Measurements from ENCODE around the gene PRR5L.
"Not testable (repeated sequence)": the region's sequence is repeated elsewhere in the genome, so short reads cannot be mapped to it uniquely, and the experiment has no call there.

Gene PRR5L

GRCh38 chr11:36510594-36510942, 214.5 kb downstream of the PRR5L start:
- Histone ChIP-seq H3K27ac (ENCODE audit: low read depth, low read length) (no peak overlapping the region), H2BK12ac (ENCODE audit: low read length) (no peak overlapping the region), H3K4ac (ENCODE audit: low read depth, low read length) (no peak overlapping the region), H3K36me3 (ENCODE audit: control insufficient read depth in 1 of 2, insufficient read depth in 2 of 2, low read length in 2 of 2) (no peaks in the 10 kb centered on the region), H3K79me2 (ENCODE audit: control insufficient read depth, insufficient read depth, low read length, poor library complexity) (peaks cover 6% of the 10 kb centered on the region), H3K27me3 (ENCODE audit: insufficient read depth, low read length) (no peaks in the 10 kb centered on the region), H3K23ac (ENCODE audit: low read length) (no peak overlapping the region), H3K4me2 (ENCODE audit: low read length) (peak overlapping the region; percentile 94), H3K9ac (ENCODE audit: low read length) (no peak overlapping the region), H3K4me3 (ENCODE audit: low read depth, low read length) (peak overlapping the region; percentile 99), H2AFZ (ENCODE audit: insufficient read depth, low read length, poor library complexity) (peak overlapping the region; percentile 81), H3K4me1 (ENCODE audit: control insufficient read depth in 1 of 2, insufficient read depth in 2 of 2, low read length in 2 of 2) (peaks cover 0 to 4% of the 10 kb centered on the region in 2 experiments), H2BK120ac (ENCODE audit: insufficient read depth, low read length, poor library complexity) (peak overlapping the region; percentile 67), H2AK5ac (ENCODE audit: low read length) (no peak overlapping the region), H4K8ac (ENCODE audit: low read depth, low read length) (peak overlapping the region; percentile 95), H3K18ac (ENCODE audit: low read length) (no peak overlapping the region), H3K9me3 (ENCODE audit: insufficient read depth, low read depth, low read length) (peaks cover 3% of the 10 kb centered on the region), H4K12ac (ENCODE audit: low read depth, low read length) (peak overlapping the region; percentile 67), H2BK5ac (ENCODE audit: low read depth, low read length, poor library complexity) (no peak overlapping the region), H4K91ac (ENCODE audit: low read depth, low read length) (peak overlapping the region; percentile 77), H3K14ac (ENCODE audit: low read length) (peak overlapping the region; percentile 59), H3K79me1 (ENCODE audit: low read length) (peaks cover 11% of the 10 kb centered on the region)
- peak; percentile 68 to 87 for DNase-seq
- WGBS (ENCODE audit: extremely low coverage, insufficient coverage, insufficient read length), result no CpG with 5 or more reads among the region's 8 CpGs

GRCh38 chr11:36511062-36511461, 215.0 kb downstream of the PRR5L start:
- H3K27ac ChIP-seq (ENCODE audit: low read depth, low read length); H3K4me2 ChIP-seq (ENCODE audit: low read length); H3K27me3 ChIP-seq (ENCODE audit: insufficient read depth, low read length); H3K18ac ChIP-seq (ENCODE audit: low read length); H3K9me3 ChIP-seq (ENCODE audit: insufficient read depth, low read depth, low read length); DNase-seq; H2AFZ ChIP-seq (ENCODE audit: insufficient read depth, low read length, poor library complexity); H4K91ac ChIP-seq (ENCODE audit: low read depth, low read length); H2BK5ac ChIP-seq (ENCODE audit: low read depth, low read length, poor library complexity); H3K4me1 ChIP-seq (ENCODE audit: control insufficient read depth in 1 of 2, insufficient read depth in 2 of 2, low read length in 2 of 2); H3K23ac ChIP-seq (ENCODE audit: low read length); H3K4ac ChIP-seq (ENCODE audit: low read depth, low read length); H3K36me3 ChIP-seq (ENCODE audit: control insufficient read depth in 1 of 2, insufficient read depth in 2 of 2, low read length in 2 of 2); H4K8ac ChIP-seq (ENCODE audit: low read depth, low read length); H3K9ac ChIP-seq (ENCODE audit: low read length); H2AK5ac ChIP-seq (ENCODE audit: low read length); H3K14ac ChIP-seq (ENCODE audit: low read length); H4K12ac ChIP-seq (ENCODE audit: low read depth, low read length); H3K79me2 ChIP-seq (ENCODE audit: control insufficient read depth, insufficient read depth, low read length, poor library complexity); H2BK120ac ChIP-seq (ENCODE audit: insufficient read depth, low read length, poor library complexity); H2BK12ac ChIP-seq (ENCODE audit: low read length); H3K4me3 ChIP-seq (ENCODE audit: low read depth, low read length): not testable (repeated sequence)
- no CpG with 5 or more reads among the region's 2 CpGs for WGBS (ENCODE audit: extremely low coverage, insufficient coverage, insufficient read length)
- peaks cover 11% of the 10 kb centered on the region for H3K79me1 ChIP-seq (ENCODE audit: low read length)

GRCh38 chr11:36512016-36512415, 215.9 kb downstream of the PRR5L start:
- no peak overlapping the region for H2AK5ac ChIP-seq (ENCODE audit: low read length)
- H3K79me1 ChIP-seq (ENCODE audit: low read length), result peaks cover 11% of the 10 kb centered on the region
- H3K9me3 ChIP-seq (ENCODE audit: insufficient read depth, low read depth, low read length), result peaks cover 3% of the 10 kb centered on the region
- H3K14ac ChIP-seq (ENCODE audit: low read length), result no peak overlapping the region
- H4K91ac ChIP-seq (ENCODE audit: low read depth, low read length), result no peak overlapping the region
- H3K79me2 ChIP-seq (ENCODE audit: control insufficient read depth, insufficient read depth, low read length, poor library complexity), result peaks cover 6% of the 10 kb centered on the region
- no peak overlapping the region for H3K27ac ChIP-seq (ENCODE audit: low read depth, low read length)
- H3K4me1 ChIP-seq (ENCODE audit: control insufficient read depth in 1 of 2, insufficient read depth in 2 of 2, low read length in 2 of 2), result peaks cover 0 to 4% of the 10 kb centered on the region in 2 experiments
- H3K4me3 ChIP-seq (ENCODE audit: low read depth, low read length), result no peak overlapping the region
- no peak overlapping the region for H3K4ac ChIP-seq (ENCODE audit: low read depth, low read length)
- WGBS (ENCODE audit: extremely low coverage, insufficient coverage, insufficient read length), result no CpG with 5 or more reads among the region's 5 CpGs
- H3K9ac ChIP-seq (ENCODE audit: low read length), result no peak overlapping the region
- DNase-seq, result peak; percentile 43 to 75
- no peaks in the 10 kb centered on the region for H3K27me3 ChIP-seq (ENCODE audit: insufficient read depth, low read length)
- no peak overlapping the region for H2BK120ac ChIP-seq (ENCODE audit: insufficient read depth, low read length, poor library complexity)
- H2AFZ ChIP-seq (ENCODE audit: insufficient read depth, low read length, poor library complexity), result no peak overlapping the region
- no peaks in the 10 kb centered on the region for H3K36me3 ChIP-seq (ENCODE audit: control insufficient read depth in 1 of 2, insufficient read depth in 2 of 2, low read length in 2 of 2)
- no peak overlapping the region for H3K18ac ChIP-seq (ENCODE audit: low read length)
- H3K23ac ChIP-seq (ENCODE audit: low read length), result no peak overlapping the region
- no peak overlapping the region for H4K12ac ChIP-seq (ENCODE audit: low read depth, low read length)
- H4K8ac ChIP-seq (ENCODE audit: low read depth, low read length), result no peak overlapping the region
- H2BK5ac ChIP-seq (ENCODE audit: low read depth, low read length, poor library complexity), result no peak overlapping the region
- H2BK12ac ChIP-seq (ENCODE audit: low read length), result no peak overlapping the region
- H3K4me2 ChIP-seq (ENCODE audit: low read length), result no peak overlapping the region

GRCh38 chr11:36513965-36514364, 217.9 kb downstream of the PRR5L start:
- H4K12ac ChIP-seq (ENCODE audit: low read depth, low read length), result no peak overlapping the region
- H2BK5ac ChIP-seq (ENCODE audit: low read depth, low read length, poor library complexity), result no peak overlapping the region
- no peak overlapping the region for H4K91ac ChIP-seq (ENCODE audit: low read depth, low read length)
- no peak overlapping the region for H4K8ac ChIP-seq (ENCODE audit: low read depth, low read length)
- peaks cover 6% of the 10 kb centered on the region for H3K79me2 ChIP-seq (ENCODE audit: control insufficient read depth, insufficient read depth, low read length, poor library complexity)
- H3K14ac ChIP-seq (ENCODE audit: low read length), result no peak overlapping the region
- no CpG with 5 or more reads among the region's 2 CpGs for WGBS (ENCODE audit: extremely low coverage, insufficient coverage, insufficient read length)
- H3K18ac ChIP-seq (ENCODE audit: low read length), result no peak overlapping the region
- H3K4me3 ChIP-seq (ENCODE audit: low read depth, low read length), result no peak overlapping the region
- no peak for DNase-seq
- H3K4ac ChIP-seq (ENCODE audit: low read depth, low read length), result no peak overlapping the region
- H3K9me3 ChIP-seq (ENCODE audit: insufficient read depth, low read depth, low read length), result peaks cover 3% of the 10 kb centered on the region
- no peak overlapping the region for H3K23ac ChIP-seq (ENCODE audit: low read length)
- no peak overlapping the region for H3K4me2 ChIP-seq (ENCODE audit: low read length)
- H3K79me1 ChIP-seq (ENCODE audit: low read length), result peaks cover 11% of the 10 kb centered on the region
- no peak overlapping the region for H2BK12ac ChIP-seq (ENCODE audit: low read length)
- H3K27ac ChIP-seq (ENCODE audit: low read depth, low read length), result no peak overlapping the region
- no peak overlapping the region for H2BK120ac ChIP-seq (ENCODE audit: insufficient read depth, low read length, poor library complexity)
- no peaks in the 10 kb centered on the region for H3K4me1 ChIP-seq (ENCODE audit: control insufficient read depth in 1 of 2, insufficient read depth in 2 of 2, low read length in 2 of 2)
- no peak overlapping the region for H2AK5ac ChIP-seq (ENCODE audit: low read length)
- no peaks in the 10 kb centered on the region for H3K27me3 ChIP-seq (ENCODE audit: insufficient read depth, low read length)
- H3K36me3 ChIP-seq (ENCODE audit: control insufficient read depth in 1 of 2, insufficient read depth in 2 of 2, low read length in 2 of 2), result no peaks in the 10 kb centered on the region
- H2AFZ ChIP-seq (ENCODE audit: insufficient read depth, low read length, poor library complexity), result no peak overlapping the region
- H3K9ac ChIP-seq (ENCODE audit: low read length), result no peak overlapping the region

Data from trophoblast cell (in vitro differentiated cells and primary cell).